ENCODE measurements around the gene ZNF689.

Gene ZNF689

GRCh38 chr16:30620169-30620568 is 10.0 kb upstream of the ZNF689 start:
- H3K36me3 ChIP-seq (ENCODE audit: control insufficient read depth, low read length) = no peaks in the 10 kb centered on the region
- no peak overlapping the region for H3K27ac ChIP-seq (ENCODE audit: low read depth, low read length)
- no peak for TF ChIP-seq EZH2phosphoT487 (IDR thresholded peaks at IDR 0.05; ENCODE audit: borderline replicate concordance, low read length)
- TF ChIP-seq, protein P1, sequence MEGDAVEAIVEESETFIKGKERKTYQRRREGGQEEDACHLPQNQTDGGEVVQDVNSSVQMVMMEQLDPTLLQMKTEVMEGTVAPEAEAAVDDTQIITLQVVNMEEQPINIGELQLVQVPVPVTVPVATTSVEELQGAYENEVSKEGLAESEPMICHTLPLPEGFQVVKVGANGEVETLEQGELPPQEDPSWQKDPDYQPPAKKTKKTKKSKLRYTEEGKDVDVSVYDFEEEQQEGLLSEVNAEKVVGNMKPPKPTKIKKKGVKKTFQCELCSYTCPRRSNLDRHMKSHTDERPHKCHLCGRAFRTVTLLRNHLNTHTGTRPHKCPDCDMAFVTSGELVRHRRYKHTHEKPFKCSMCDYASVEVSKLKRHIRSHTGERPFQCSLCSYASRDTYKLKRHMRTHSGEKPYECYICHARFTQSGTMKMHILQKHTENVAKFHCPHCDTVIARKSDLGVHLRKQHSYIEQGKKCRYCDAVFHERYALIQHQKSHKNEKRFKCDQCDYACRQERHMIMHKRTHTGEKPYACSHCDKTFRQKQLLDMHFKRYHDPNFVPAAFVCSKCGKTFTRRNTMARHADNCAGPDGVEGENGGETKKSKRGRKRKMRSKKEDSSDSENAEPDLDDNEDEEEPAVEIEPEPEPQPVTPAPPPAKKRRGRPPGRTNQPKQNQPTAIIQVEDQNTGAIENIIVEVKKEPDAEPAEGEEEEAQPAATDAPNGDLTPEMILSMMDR (IDR thresholded peaks at IDR 0.05; ENCODE audit: low read depth, low read length, poor library complexity, severe bottlenecking) = no peak
- H3K4me1 ChIP-seq (ENCODE audit: control insufficient read depth, low read length) = peaks cover 27% of the 10 kb centered on the region
- H3K4me2 ChIP-seq (ENCODE audit: low read length) = no peak overlapping the region
- H3K9me3 ChIP-seq (ENCODE audit: control insufficient read depth, insufficient read depth, low read length) = peaks cover 12% of the 10 kb centered on the region; the same call in 1 of the 2 replicates
- H3K79me2 ChIP-seq (ENCODE audit: control insufficient read depth, low read length) = no peaks in the 10 kb centered on the region
- H3K4me3 ChIP-seq (ENCODE audit: low read length) = no peak overlapping the region
- no peaks in the 10 kb centered on the region for H3K27me3 ChIP-seq (ENCODE audit: control insufficient read depth, low read length)
- H3K9me2 ChIP-seq (replicated peaks; ENCODE audit: control insufficient read depth, low read length) = no peaks in the 10 kb centered on the region
- no peaks in the 10 kb centered on the region for H4K20me1 ChIP-seq (ENCODE audit: control insufficient read depth, insufficient read depth, low read depth, low read length)
- H3F3A ChIP-seq (ENCODE audit: control insufficient read depth, insufficient read depth) = no peaks in the 10 kb centered on the region

DNA sequence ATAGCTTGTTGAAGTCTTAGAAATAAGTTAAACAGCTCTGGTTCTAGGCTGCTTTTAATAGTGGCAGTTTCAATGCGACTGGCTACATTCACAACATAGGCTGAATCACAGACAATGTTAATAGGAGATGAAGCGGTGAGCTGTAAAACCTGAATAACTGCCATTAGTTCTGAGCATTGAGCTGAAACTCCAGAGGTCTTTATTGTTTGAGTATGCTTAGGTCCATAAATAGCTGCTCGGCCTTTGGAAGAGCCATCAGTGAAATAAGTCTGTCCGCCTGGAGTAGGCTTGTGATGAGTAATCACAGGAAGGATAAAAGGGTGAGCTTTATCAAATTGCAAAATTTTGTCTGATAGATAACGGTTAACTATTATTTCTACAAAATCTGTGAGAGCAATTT is 9.4 kb upstream of the ZNF689 start:
- Histone ChIP-seq H3K9me2 (replicated peaks; ENCODE audit: control insufficient read depth, low read length) (no peaks in the 10 kb centered on the region), H3K36me3 (ENCODE audit: control insufficient read depth, low read length) (no peaks in the 10 kb centered on the region), H3K27me3 (ENCODE audit: control insufficient read depth, low read length) (no peaks in the 10 kb centered on the region), H3K9me3 (ENCODE audit: control insufficient read depth, insufficient read depth, low read length) (peaks cover 12% of the 10 kb centered on the region; the same call in 1 of the 2 replicates), H3K79me2 (ENCODE audit: control insufficient read depth, low read length) (no peaks in the 10 kb centered on the region), H3K27ac (ENCODE audit: low read depth, low read length) (no peak overlapping the region), H3F3A (ENCODE audit: control insufficient read depth, insufficient read depth) (no peaks in the 10 kb centered on the region), H4K20me1 (ENCODE audit: control insufficient read depth, insufficient read depth, low read depth, low read length) (no peaks in the 10 kb centered on the region), H3K4me1 (ENCODE audit: control insufficient read depth, low read length) (peaks cover 29% of the 10 kb centered on the region), H3K4me2 (ENCODE audit: low read length) (no peak overlapping the region), H3K4me3 (ENCODE audit: low read length) (no peak overlapping the region)
- TF ChIP-seq, protein P1 (IDR thresholded peaks at IDR 0.05; ENCODE audit: low read depth, low read length, poor library complexity, severe bottlenecking) = no peak
- no peak for TF ChIP-seq EZH2phosphoT487 (IDR thresholded peaks at IDR 0.05; ENCODE audit: borderline replicate concordance, low read length)

- Histone ChIP-seq H3K9me3 (ENCODE audit: control insufficient read depth, insufficient read depth, low read length) (peaks cover 11% of the 10 kb centered on the region; the same call in 1 of the 2 replicates), H3K36me3 (ENCODE audit: control insufficient read depth, low read length) (no peaks in the 10 kb centered on the region), H3K27ac (ENCODE audit: low read depth, low read length) (no peak overlapping the region), H4K20me1 (ENCODE audit: control insufficient read depth, insufficient read depth, low read depth, low read length) (no peaks in the 10 kb centered on the region), H3K4me2 (ENCODE audit: low read length) (no peak overlapping the region), H3K27me3 (ENCODE audit: control insufficient read depth, low read length) (no peaks in the 10 kb centered on the region), H3K79me2 (ENCODE audit: control insufficient read depth, low read length) (no peaks in the 10 kb centered on the region), H3K4me1 (ENCODE audit: control insufficient read depth, low read length) (peaks cover 32% of the 10 kb centered on the region), H3K9me2 (replicated peaks; ENCODE audit: control insufficient read depth, low read length) (no peaks in the 10 kb centered on the region), H3F3A (ENCODE audit: control insufficient read depth, insufficient read depth) (no peaks in the 10 kb centered on the region), H3K4me3 (ENCODE audit: low read length) (no peak overlapping the region)
- TF ChIP-seq EZH2phosphoT487 (IDR thresholded peaks at IDR 0.05; ENCODE audit: borderline replicate concordance, low read length) = no peak
- TF ChIP-seq, protein P1 (IDR thresholded peaks at IDR 0.05; ENCODE audit: low read depth, low read length, poor library complexity, severe bottlenecking) = no peak
Measured at GRCh38 chr16:30619202-30619601, 9.0 kb upstream of the ZNF689 start.

All from DOHH2 (cell line).